Measurements from ENCODE around the gene CITED4. TPM values are rescaled to one million over a fixed set of nuclear protein-coding genes. Genes with fewer than 3 reads are reported as not detected.
A peak's percentile ranks its signal among the peaks of the same experiment; 100 is the strongest.

Gene CITED4
- total RNA-seq, 1 experiment from 2014 or later: 7.8 TPM

GRCh38 chr1:40838045-40838979 is 23.9 kb downstream of the CITED4 start:
- ATAC-seq (peak; percentile 59), DNase-seq (ENCODE audit: low read depth, low spot score) (no peak)
- no peaks in the 10 kb centered on the region for H3K9me2 ChIP-seq (ENCODE audit: insufficient read depth)
- no TSS peak for BruUV-seq (replicated peaks)
- no peaks in the 10 kb centered on the region for H3K27me3 ChIP-seq (ENCODE audit: insufficient read depth, low read length)
- no peaks in the 10 kb centered on the region for H3K79me2 ChIP-seq (ENCODE audit: insufficient read depth, low read length)
- ChIA-PET CTCF (no interaction called here), RAD21 (ENCODE audit: low non-redundant PET in 1 of 2, low total read pairs in 2 of 2, uncharacterized antibody in 2 of 2, unreplicated experiment in 2 of 2) (no interaction called here), POLR2A (no interaction called here)
- no peaks in the 10 kb centered on the region; a peak in 1 of 4 replicates for H3K36me3 ChIP-seq (ENCODE audit: control insufficient read depth in 1 of 2, insufficient read depth in 2 of 2, low read length in 2 of 2)
- no peak overlapping the region for H3K4me3 ChIP-seq (replicated peaks in 1 of 2; ENCODE audit: low read depth in 1 of 2, low read length in 2 of 2)
- H3K27ac ChIP-seq (ENCODE audit: low read depth, low read length): no peak overlapping the region
- intact Hi-C loops (cut with micrococcal nuclease): no loop called here
- no peak overlapping the region for H3K4me2 ChIP-seq (ENCODE audit: low read length)
- TF ChIP-seq EZH2phosphoT487 (IDR thresholded peaks at IDR 0.05; ENCODE audit: borderline replicate concordance): no peak
- TF ChIP-seq FOSL1 (IDR thresholded peaks at IDR 0.05; ENCODE audit: low read depth): no peak
- no peak for TF ChIP-seq RAD21 (IDR thresholded peaks at IDR 0.05; ENCODE audit: low read depth)
- no peak for TF ChIP-seq CTCF (IDR thresholded peaks at IDR 0.05 in 2 of 3, conservative IDR thresholded peaks at IDR 0.05 in 1 of 3; ENCODE audit: borderline replicate concordance in 1 of 3, insufficient read depth in 1 of 3, low read depth in 2 of 3, low read length in 2 of 3)
- no peaks in the 10 kb centered on the region for H3K4me1 ChIP-seq (ENCODE audit: control insufficient read depth in 1 of 2, insufficient read depth in 2 of 2, low read length in 2 of 2)
- no peak overlapping the region for H3K9ac ChIP-seq (ENCODE audit: low read length)
- peaks cover 0 to 8% of the 10 kb centered on the region in 2 experiments; a peak in 1 of 4 replicates for H3K9me3 ChIP-seq (ENCODE audit: control insufficient read depth in 1 of 2, insufficient read depth in 1 of 2, low read depth in 1 of 2, low read length in 2 of 2)
- no peak overlapping the region for H2AFZ ChIP-seq (ENCODE audit: low read depth, low read length, poor library complexity, severe bottlenecking)
- no peaks in the 10 kb centered on the region for H4K20me1 ChIP-seq (ENCODE audit: insufficient read depth)

DNA sequence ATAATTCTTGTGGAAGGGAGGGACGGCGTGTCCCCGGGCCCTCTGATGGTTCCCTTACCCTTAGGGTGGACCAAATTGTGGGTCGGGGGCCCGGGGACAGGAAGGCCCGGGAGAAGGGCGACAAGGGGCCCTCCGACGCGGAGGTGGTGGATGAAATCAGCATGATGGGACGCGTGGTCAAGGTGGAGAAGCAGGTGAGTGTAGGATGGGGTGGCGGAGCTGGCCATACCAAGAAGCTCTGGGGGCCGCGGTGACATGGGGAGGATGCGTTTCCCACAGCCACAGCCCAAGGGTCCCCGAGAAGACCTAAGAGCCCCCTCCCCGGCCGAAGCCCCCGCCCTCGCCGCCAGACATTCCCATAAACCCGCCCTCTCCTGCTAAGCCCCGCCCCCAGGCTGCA is 24.6 kb downstream of the CITED4 start:
- BruUV-seq (replicated peaks): no TSS peak
- Histone ChIP-seq H3K4me3 (replicated peaks in 1 of 2; ENCODE audit: low read depth in 1 of 2, low read length in 2 of 2) (no peak overlapping the region), H3K9me3 (ENCODE audit: control insufficient read depth in 1 of 2, insufficient read depth in 1 of 2, low read depth in 1 of 2, low read length in 2 of 2) (peaks cover 0 to 2% of the 10 kb centered on the region in 2 experiments; a peak in 1 of 4 replicates), H2AFZ (ENCODE audit: low read depth, low read length, poor library complexity, severe bottlenecking) (no peak overlapping the region), H3K9ac (ENCODE audit: low read length) (no peak overlapping the region), H3K79me2 (ENCODE audit: insufficient read depth, low read length) (no peaks in the 10 kb centered on the region), H3K9me2 (ENCODE audit: insufficient read depth) (no peaks in the 10 kb centered on the region), H3K27me3 (ENCODE audit: insufficient read depth, low read length) (no peaks in the 10 kb centered on the region), H4K20me1 (ENCODE audit: insufficient read depth) (no peaks in the 10 kb centered on the region), H3K4me2 (ENCODE audit: low read length) (no peak overlapping the region), H3K36me3 (ENCODE audit: control insufficient read depth in 1 of 2, insufficient read depth in 2 of 2, low read length in 2 of 2) (no peaks in the 10 kb centered on the region; a peak in 1 of 4 replicates), H3K27ac (ENCODE audit: low read depth, low read length) (no peak overlapping the region), H3K4me1 (ENCODE audit: control insufficient read depth in 1 of 2, insufficient read depth in 2 of 2, low read length in 2 of 2) (no peaks in the 10 kb centered on the region)
- ATAC-seq (no peak), DNase-seq (ENCODE audit: low read depth, low spot score) (no peak)
- ChIA-PET POLR2A (no interaction called here), RAD21 (ENCODE audit: low non-redundant PET in 1 of 2, low total read pairs in 2 of 2, uncharacterized antibody in 2 of 2, unreplicated experiment in 2 of 2) (no interaction called here), CTCF (no interaction called here)
- TF ChIP-seq EZH2 (IDR thresholded peaks at IDR 0.05) (no peak), CBX3 (IDR thresholded peaks at IDR 0.05; ENCODE audit: low read depth) (no peak), ATF3 (IDR thresholded peaks at IDR 0.05) (no peak), POLR2A (IDR thresholded peaks at IDR 0.05; ENCODE audit: borderline replicate concordance, extremely low read depth, insufficient read depth, insufficient read length) (no peak), SP1 (IDR thresholded peaks at IDR 0.05; ENCODE audit: low read depth) (no peak), ZNF274 (IDR thresholded peaks at IDR 0.05; ENCODE audit: low read depth, low read length) (no peak), REST (IDR thresholded peaks at IDR 0.05; ENCODE audit: low read depth) (no peak), YY1 (IDR thresholded peaks at IDR 0.05; ENCODE audit: extremely low read depth, insufficient replicate concordance, low read depth, low read length) (no peak), ELF1 (IDR thresholded peaks at IDR 0.05; ENCODE audit: borderline replicate concordance, low read depth) (no peak), RAD21 (IDR thresholded peaks at IDR 0.05; ENCODE audit: low read depth) (no peak), POLR2AphosphoS5 (IDR thresholded peaks at IDR 0.05; ENCODE audit: low read depth, low read length) (no peak)
- intact Hi-C loops (cut with micrococcal nuclease): no loop called here

Measured in HCT116 (cell line).